Adrenal gland (tissue), 12 donors: ENCODE results near the gene TNFAIP8L1. TPM values are rescaled to one million over a fixed set of nuclear protein-coding genes. Genes with fewer than 3 reads are reported as not detected.

ENCODE experiments used
- DNase-seq, 7 donors: peaks; one replicate each; pipeline ENCODE4 v3.0.0-alpha.2; 2019 to 2020
- H3K27ac ChIP-seq, 5 donors: fragments of 200-600 bp; sonication (generic) in 4 of 5; 1 replicate in 3 of 5; 2 replicates in 2 of 5; pipeline versions ENCODE4 v1.5.1 to v1.8.0; 2016 to 2020; ENCODE audit warnings: mild to moderate bottlenecking in 1 of 5
- H3K27me3 ChIP-seq: fragments of 200-600 bp; 2 replicates; pipeline ENCODE4 v1.8.0; 2021
- H3K36me3 ChIP-seq, 2 donors: fragments of 200-600 bp; replicated peaks in 1 of 2; 1 replicate in 1 of 2; 2 replicates in 1 of 2; pipeline versions ENCODE4 v1.5.1 to v1.8.0; 2018 to 2022
- H3K4me1 ChIP-seq, 2 donors: fragments of 200-600 bp; replicated peaks in 1 of 2; 1 replicate in 1 of 2; 2 replicates in 1 of 2; pipeline versions ENCODE4 v1.5.1 to v1.8.0; 2018 to 2021
- H3K4me3 ChIP-seq, 4 donors: fragments of 200-600 bp; sonication (generic) in 3 of 4; one replicate each; pipeline ENCODE4 v1.5.1; 2016 to 2018
- H3K9me3 ChIP-seq, 3 donors: fragments of 200-600 bp; sonication (generic) in 1 of 3; replicated peaks in 1 of 3; 1 replicate in 2 of 3; 2 replicates in 1 of 3; pipeline versions ENCODE4 v1.5.1 to v1.8.0; 2016 to 2021
- CTCF ChIP-seq, 6 experiments: fragments of 450-650 bp in 4 of 6; fragments of 200-600 bp in 2 of 6; sonication (generic) in 1 of 6; IDR thresholded peaks; 1 replicate in 5 of 6; 2 replicates in 1 of 6; pipeline versions ENCODE4 v1.5.1 to v1.8.0; 2016 to 2021; ENCODE audit warnings: antibody characterized with exemption in 6 of 6, mild to moderate bottlenecking in 2 of 6, moderate library complexity in 1 of 6
- POLR2A ChIP-seq, 2 donors: fragments of 450-650 bp; IDR thresholded peaks; one replicate each; pipeline ENCODE4 v1.6.1; 2017; ENCODE audit warnings: antibody characterized with exemption in 2 of 2, mild to moderate bottlenecking in 2 of 2, moderate library complexity in 1 of 2
- WGBS, 4 donors: extraction: QIAGEN DNeasy Blood & Tissue Kit in 2 of 4; methylation state at CpG; one replicate each; pipeline versions ENCODE4 v1.1.5 to v1.1.7; 2013 to 2017; 5-methylcytosine and 5-hydroxymethylcytosine counted together
- intact Hi-C, 2 donors: fragments of 100-400 bp; cut with DNase I; formaldehyde crosslinking; loops; one replicate each; pipeline versions ENCODE4 v1.14.1 to v1.15.0; 2022 to 2023
- polyA plus RNA-seq, 3 donors: library from polyadenylated mRNA; stranded (reverse); fragments of 200-250 nt in 2 of 3; fragments of 350-450 nt in 1 of 3; fragmentation: Illumina TruSeq in 1 of 3; extraction: RNeasy Lipid Tissue Mini Kit (QIAGEN cat#74804) in 1 of 3; gene quantifications; one replicate each; pipeline ENCODE4 v1.2.3, GENCODE V29; 2013 to 2014
- total RNA-seq, 9 donors: library from RNA; depleted of rRNA in 4 of 9; stranded (reverse); fragments of >200 nt in 4 of 9; fragments of 120-200 nt in 1 of 9; fragmentation: NEBNext Ultra II Directional in 1 of 9; extraction: Animal tissue kit (Norgen Biotek cat#: 25700) in 1 of 9; gene quantifications; one replicate each; pipeline versions ENCODE4 v1.1.0 to v1.2.4, GENCODE V29; 2013 to 2023
- donor health status: healthy with polysubstance abuse.
- donor health status: Bipolar disorder and iron deficiency.
- donor health status: DM: yes; HTN: yes; CAD: no.
- donor health status: DM: no; HTN: no; CAD: no.
- donor health status: DM: no; HTN: no; CAD: no.
- donor health status: DM: yes; HTN: yes; CAD: no.

Gene TNFAIP8L1
- total and polyA plus RNA-seq, 12 donors = 2.6 to 13.8 (median 5.5) TPM

GRCh38 chr19:4645718-4646117 is 6.4 kb downstream of the TNFAIP8L1 start:
- H3K4me1 ChIP-seq = no peaks in the 10 kb centered on the region
- H3K4me3 ChIP-seq = no peak overlapping the region
- no peak overlapping the region for H3K27ac ChIP-seq
- H3K9me3 ChIP-seq = no peaks in the 10 kb centered on the region
- no peaks in the 10 kb centered on the region for H3K36me3 ChIP-seq
- TF ChIP-seq CTCF (IDR thresholded peaks at IDR 0.05) (no peak), POLR2A (IDR thresholded peaks at IDR 0.05) (no peak)
- intact Hi-C loops = no loop called here
- 82 to 93% (median 87%) methylated on average over 3 to 4 of the region's 4 CpGs for WGBS, 4 donors
- DNase-seq = no peak
- H3K27me3 ChIP-seq = no peaks in the 10 kb centered on the region

GRCh38 chr19:4647676-4648644 is 8.6 kb downstream of the TNFAIP8L1 start:
- Histone ChIP-seq H3K9me3 (no peaks in the 10 kb centered on the region), H3K27ac (peak overlapping the region in 2 of 5 donors; percentile 32 to 79), H3K27me3 (no peaks in the 10 kb centered on the region), H3K4me3 (no peak overlapping the region), H3K4me1 (no peaks in the 10 kb centered on the region), H3K36me3 (no peaks in the 10 kb centered on the region)
- WGBS, 4 donors = 59 to 70% (median 65%) methylated on average over 4 to 20 of the region's 20 CpGs
- intact Hi-C loops = no loop called here
- DNase-seq = peak in 6 of 7 donors; percentile 45 to 79 (median 56)
- TF ChIP-seq CTCF (IDR thresholded peaks at IDR 0.05) (peak in 2 of 6 experiments; percentile 6 to 14), POLR2A (IDR thresholded peaks at IDR 0.05) (no peak)

GRCh38 chr19:4649392-4650047 is 10.2 kb downstream of the TNFAIP8L1 start:
- 78 to 86% (median 82%) methylated on average over 12 to 19 of the region's 19 CpGs for whole genome bisulfite sequencing, 4 donors
- intact Hi-C loops = no loop called here
- TF ChIP-seq CTCF (IDR thresholded peaks at IDR 0.05) (no peak), POLR2A (IDR thresholded peaks at IDR 0.05) (no peak)

GRCh38 chr19:4650159-4650558 is 10.8 kb downstream of the TNFAIP8L1 start:
- Histone ChIP-seq H3K36me3 (no peaks in the 10 kb centered on the region), H3K4me1 (no peaks in the 10 kb centered on the region), H3K9me3 (no peaks in the 10 kb centered on the region), H3K4me3 (no peak overlapping the region), H3K27me3 (no peaks in the 10 kb centered on the region), H3K27ac (peak overlapping the region in 1 of 5 donors; percentile 52)
- no peak for DNase-seq
- intact Hi-C loops = no loop called here
- WGBS, 4 donors = 70 to 96% (median 76%) methylated on average over 2 of the region's 2 CpGs
- TF ChIP-seq CTCF (IDR thresholded peaks at IDR 0.05) = no peak
- no peak for TF ChIP-seq POLR2A (IDR thresholded peaks at IDR 0.05)

More at GRCh38 chr19:4649392-4650047, 10.2 kb downstream of the TNFAIP8L1 start:
- Histone ChIP-seq H3K4me1 (no peaks in the 10 kb centered on the region), H3K27ac (peak overlapping the region in 1 of 5 donors; percentile 52), H3K36me3 (no peaks in the 10 kb centered on the region), H3K9me3 (no peaks in the 10 kb centered on the region), H3K27me3 (no peaks in the 10 kb centered on the region), H3K4me3 (no peak overlapping the region)
- no peak for DNase-seq
